Measurements from ENCODE around the gene RUNX2.

The RUNX2 gene

DNA sequence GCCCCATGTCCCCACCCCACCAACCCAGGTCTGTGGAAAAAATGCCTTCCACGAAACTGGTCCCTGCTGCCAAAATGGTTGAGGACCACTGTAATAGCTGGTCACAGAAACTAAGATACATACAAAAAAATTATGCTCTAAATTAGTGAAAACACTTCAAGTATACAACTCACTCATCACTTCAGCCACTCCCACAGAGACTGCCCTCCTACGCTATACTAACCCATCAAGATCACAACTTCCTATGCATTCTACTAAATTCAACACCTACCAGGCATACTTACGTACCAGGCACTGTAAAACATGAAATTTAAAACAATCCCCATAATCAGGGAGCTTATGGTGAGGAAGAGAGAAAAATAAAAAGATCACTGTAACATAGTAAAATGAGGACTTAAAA lies 22.9 kb downstream of the RUNX2 start:
- DNase-seq (ENCODE audit: low read depth in 2 of 2), result no peak

DNA sequence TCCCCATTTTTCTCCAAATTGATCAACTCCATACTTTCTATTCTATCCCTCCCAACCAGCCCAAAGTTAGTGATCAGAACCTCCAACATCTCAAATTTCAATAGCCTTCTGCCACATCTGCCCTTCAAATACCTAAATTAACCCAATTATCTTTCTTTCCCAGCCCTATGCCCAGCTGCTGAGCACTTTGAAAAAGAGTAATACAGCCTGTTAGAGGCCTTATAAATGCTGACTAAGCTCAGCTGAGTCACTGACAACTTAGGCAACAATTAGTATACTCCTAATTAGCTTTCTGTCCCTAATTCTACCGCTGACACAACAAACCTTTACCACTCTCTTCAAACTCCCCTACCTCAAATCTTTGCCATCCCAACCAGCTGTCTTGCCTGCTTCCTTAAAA lies 23.5 kb downstream of the RUNX2 start:
- DNase-seq (ENCODE audit: low read depth in 2 of 2), result no peak

- no peak for DNase-seq (ENCODE audit: low read depth in 2 of 2)
Measured at GRCh38 chr6:45353654-45354053, 25.5 kb downstream of the RUNX2 start.

- no peak for DNase-seq (ENCODE audit: low read depth in 2 of 2)
Measured at GRCh38 chr6:45364466-45364865, 36.3 kb downstream of the RUNX2 start.

DNA sequence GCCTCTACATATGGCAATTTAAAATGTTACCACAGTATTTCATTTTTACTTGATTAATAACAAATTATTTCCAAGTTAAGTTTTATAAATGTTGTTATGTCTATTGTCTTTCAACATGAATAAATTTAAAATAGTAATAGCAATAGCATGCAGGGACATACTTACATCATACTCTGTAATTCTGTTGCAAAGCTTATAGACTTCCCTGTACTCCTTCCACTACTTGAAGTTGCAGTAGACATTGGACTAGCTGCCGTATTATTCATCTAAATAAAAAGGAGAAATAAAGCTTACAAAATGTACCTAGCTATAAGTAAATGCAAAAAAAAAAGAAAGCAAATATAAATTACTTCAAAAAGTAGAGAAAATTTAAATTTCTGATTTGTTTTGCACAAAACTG lies 36.9 kb downstream of the RUNX2 start:
- no peak for DNase-seq (ENCODE audit: low read depth in 2 of 2)

GRCh38 chr6:45366534-45366933 lies 38.4 kb downstream of the RUNX2 start:
- DNase-seq (ENCODE audit: low read depth in 2 of 2), result no peak

GRCh38 chr6:45367999-45368398 lies 39.9 kb downstream of the RUNX2 start:
- DNase-seq (ENCODE audit: low read depth in 2 of 2), result no peak

DNA sequence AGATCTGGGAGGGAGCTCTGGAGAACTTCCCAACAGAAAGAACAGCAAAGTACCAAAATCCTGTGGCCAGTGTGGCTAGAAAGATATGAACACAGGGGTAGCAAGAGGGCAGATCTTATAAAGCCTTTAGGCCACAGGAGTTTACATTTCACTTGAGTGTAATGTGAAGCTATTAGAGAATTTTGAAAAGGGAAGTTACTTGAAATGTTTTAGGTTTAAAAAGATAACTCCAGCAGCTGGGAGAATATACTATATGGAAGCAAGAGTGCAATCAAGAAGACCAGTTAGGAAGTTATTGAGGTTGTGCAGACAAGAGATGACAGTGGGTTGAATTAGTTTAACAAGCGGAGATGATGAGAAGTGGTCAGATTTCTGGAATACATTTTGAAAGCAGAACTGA lies 41.7 kb downstream of the RUNX2 start:
- no peak for DNase-seq (ENCODE audit: low read depth in 2 of 2)

GRCh38 chr6:45371924-45372573 lies 43.9 kb downstream of the RUNX2 start:
- no peak for DNase-seq (ENCODE audit: low read depth in 2 of 2)

- DNase-seq (ENCODE audit: low read depth in 2 of 2), result no peak
Measured at GRCh38 chr6:45375449-45375848, 47.3 kb downstream of the RUNX2 start.

- DNase-seq (ENCODE audit: low read depth in 2 of 2), result no peak
Measured at GRCh38 chr6:45376310-45377042, 48.3 kb downstream of the RUNX2 start.

GRCh38 chr6:45377043-45377553 lies 49.0 kb downstream of the RUNX2 start:
- no peak for DNase-seq (ENCODE audit: low read depth in 2 of 2)

DNA sequence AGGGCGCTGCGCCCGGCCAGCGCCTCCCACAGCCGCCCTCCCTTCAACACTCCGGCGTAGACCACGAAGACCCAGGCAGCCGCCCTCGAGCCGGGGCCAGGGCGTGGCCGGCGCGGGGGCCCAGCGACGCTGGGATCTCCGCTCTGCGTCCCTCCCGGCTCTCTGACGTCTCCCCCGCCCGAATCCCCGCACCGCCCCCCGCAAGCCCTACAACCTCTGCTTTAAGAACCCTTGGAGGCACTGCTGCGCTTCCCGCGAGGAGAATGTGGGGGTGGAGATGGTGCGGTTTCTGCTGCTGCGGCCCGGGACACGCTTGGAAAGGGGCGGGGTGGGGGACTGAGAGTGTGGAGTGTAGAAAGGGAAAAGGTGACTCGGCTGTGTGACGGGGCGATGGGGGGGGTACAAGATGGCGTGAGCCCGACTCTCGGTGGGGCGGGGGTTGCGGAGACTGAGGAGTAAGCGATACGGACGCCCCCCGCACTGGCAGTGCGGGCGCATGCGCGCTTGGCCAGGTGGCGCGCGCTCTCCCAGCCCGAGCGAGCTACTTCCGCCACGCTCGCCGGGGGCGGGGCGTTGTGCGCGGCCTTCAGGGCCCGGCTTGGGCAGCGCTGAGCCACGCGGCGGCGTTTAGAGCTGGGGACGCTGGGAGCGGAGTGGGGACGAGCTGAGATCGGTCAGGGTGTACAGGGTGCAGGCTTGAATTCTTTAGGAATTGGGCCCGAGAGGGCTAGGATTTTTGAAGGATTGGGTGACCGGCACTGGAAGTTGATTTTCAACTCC lies 49.6 kb downstream of the RUNX2 start, which contains the start of gene SUPT3H:
SUPT3H (minus strand) TSS at position 381 of the 780 bp plus-strand sequence.
- peak; percentile 89 to 93 for DNase-seq (ENCODE audit: low read depth in 2 of 2)

- DNase-seq (ENCODE audit: low read depth in 2 of 2), result peak in 1 of 2 donors; percentile 12
Measured at GRCh38 chr6:45378334-45378926, 50.3 kb downstream of the RUNX2 start.

- DNase-seq (ENCODE audit: low read depth in 2 of 2), result no peak
Measured at GRCh38 chr6:45382391-45382790, 54.3 kb downstream of the RUNX2 start.

DNA sequence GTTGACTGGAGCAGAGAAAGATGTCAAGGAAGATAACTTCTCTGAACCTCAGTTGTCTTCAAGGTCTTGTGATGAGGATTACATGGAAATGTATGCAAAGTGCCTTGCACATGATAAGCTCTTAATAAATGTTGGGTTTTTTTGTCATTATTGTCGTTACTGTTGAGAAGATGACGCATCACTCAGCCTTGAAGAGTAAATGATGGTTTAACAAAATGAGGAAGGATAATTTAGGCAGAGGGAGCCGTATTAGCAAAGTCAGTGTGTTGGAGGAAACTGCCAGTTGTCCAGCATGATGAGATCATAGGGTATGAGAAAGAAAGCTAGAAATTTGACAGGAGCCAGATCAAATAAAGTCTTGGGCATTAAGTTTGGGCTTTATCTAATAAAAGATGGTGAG lies 58.4 kb downstream of the RUNX2 start:
- DNase-seq (ENCODE audit: low read depth in 2 of 2), result no peak

- no peak for DNase-seq (ENCODE audit: low read depth in 2 of 2)
Measured at GRCh38 chr6:45387236-45387635, 59.1 kb downstream of the RUNX2 start.

GRCh38 chr6:45388328-45388727 lies 60.2 kb downstream of the RUNX2 start:
- no peak for DNase-seq (ENCODE audit: low read depth in 2 of 2)

DNA sequence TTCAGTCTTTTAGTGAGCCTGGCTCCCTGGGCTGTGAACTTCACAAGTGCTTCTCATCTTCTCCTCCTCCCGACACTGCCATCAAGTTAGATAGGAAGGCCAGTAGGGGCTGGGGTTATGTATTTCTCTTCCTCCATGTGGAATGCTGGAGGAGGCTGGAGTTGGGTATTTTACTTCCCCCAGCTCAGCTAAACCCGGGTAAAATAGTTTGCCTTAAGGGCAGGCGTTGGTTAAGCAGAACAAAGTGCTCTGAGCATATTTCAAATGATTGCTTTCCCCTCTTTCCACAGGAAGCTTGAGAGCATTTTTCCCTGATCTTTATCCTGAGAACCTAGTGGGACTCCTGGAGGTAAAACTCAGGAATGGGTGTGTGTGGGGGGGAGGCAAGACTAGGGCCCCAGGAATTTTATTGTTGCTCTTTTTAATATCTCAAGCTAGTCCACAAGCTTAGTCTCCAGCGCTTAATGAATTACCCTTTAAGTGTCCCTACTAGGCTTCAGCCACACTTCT lies 66.5 kb downstream of the RUNX2 start:
- DNase-seq (ENCODE audit: low read depth in 2 of 2), result no peak

- no peak for DNase-seq (ENCODE audit: low read depth in 2 of 2)
Measured at GRCh38 chr6:45398075-45398813, 70.1 kb downstream of the RUNX2 start.

DNA sequence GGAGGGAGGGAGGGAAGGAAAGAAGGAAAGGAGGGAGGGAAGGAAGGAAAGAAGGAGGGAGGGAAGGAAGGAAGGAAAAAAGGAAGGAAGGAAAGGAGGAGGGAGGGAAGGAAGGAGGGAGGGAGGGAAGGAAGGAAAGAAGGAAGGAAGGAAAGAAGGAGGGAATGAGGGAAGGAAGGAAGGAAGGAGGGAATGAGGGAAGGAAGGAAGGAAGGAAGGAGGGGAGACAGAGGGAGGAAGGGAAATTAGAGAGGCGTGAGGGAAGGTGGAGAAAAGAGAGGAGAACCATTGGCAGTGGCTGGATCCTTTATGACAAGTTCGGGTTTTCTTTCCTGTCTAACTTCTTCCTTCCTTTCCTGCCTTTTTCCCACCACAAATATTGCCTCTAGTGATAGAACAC lies 71.9 kb downstream of the RUNX2 start:
- DNase-seq (ENCODE audit: low read depth in 2 of 2), result no peak
